NAMALWA (cell line): Measurements from ENCODE around the gene CDH4.

Experiments
- DNase-seq: peaks from one replicate; pipeline ENCODE4 v3.0.0-alpha.2; 2015; ENCODE audit warnings: low spot score

The CDH4 gene

GRCh38 chr20:61671559-61671958 is 419.5 kb downstream of the CDH4 start:
- DNase-seq: no peak

- DNase-seq: no peak
These were observed 421.2 kb downstream of the CDH4 start for GRCh38 chr20:61673152-61673847.

GRCh38 chr20:61674121-61674520 is 422.1 kb downstream of the CDH4 start:
- no peak for DNase-seq

- no peak for DNase-seq
These were observed 422.6 kb downstream of the CDH4 start for GRCh38 chr20:61674688-61675087.

- no peak for DNase-seq
These were observed 425.9 kb downstream of the CDH4 start for GRCh38 chr20:61677928-61678327.

- no peak for DNase-seq
These were observed 426.4 kb downstream of the CDH4 start for GRCh38 chr20:61678437-61678836.

- DNase-seq: no peak
These were observed 427.4 kb downstream of the CDH4 start for GRCh38 chr20:61679473-61679872.

GRCh38 chr20:61680096-61680495 is 428.0 kb downstream of the CDH4 start:
- DNase-seq: no peak

GRCh38 chr20:61682114-61682995 is 430.3 kb downstream of the CDH4 start:
- DNase-seq: no peak

GRCh38 chr20:61682996-61683681 is 431.1 kb downstream of the CDH4 start:
- DNase-seq: no peak

GRCh38 chr20:61683721-61684120 is 431.7 kb downstream of the CDH4 start:
- DNase-seq: no peak

GRCh38 chr20:61684136-61684535 is 432.1 kb downstream of the CDH4 start:
- no peak for DNase-seq

- DNase-seq: no peak
These were observed 432.6 kb downstream of the CDH4 start for GRCh38 chr20:61684583-61685235.

- DNase-seq: no peak
These were observed 433.4 kb downstream of the CDH4 start for GRCh38 chr20:61685462-61685861.

GRCh38 chr20:61686051-61686936 is 434.2 kb downstream of the CDH4 start:
- DNase-seq: no peak

- no peak for DNase-seq
These were observed 436.4 kb downstream of the CDH4 start for GRCh38 chr20:61688411-61688810.

- no peak for DNase-seq
These were observed 438.1 kb downstream of the CDH4 start for GRCh38 chr20:61690150-61690549.

GRCh38 chr20:61690993-61691838 is 439.2 kb downstream of the CDH4 start:
- no peak for DNase-seq

GRCh38 chr20:61691978-61692377 is 439.9 kb downstream of the CDH4 start:
- no peak for DNase-seq

GRCh38 chr20:61692479-61692878 is 440.4 kb downstream of the CDH4 start:
- no peak for DNase-seq
